ENCODE results near the gene SCG3. TPM values are rescaled to one million over a fixed set of nuclear protein-coding genes. Genes with fewer than 3 reads are reported as not detected.

SCG3 gene
- total RNA-seq, 1 donor from 2014 or later = not detected

- Mint-ChIP-seq H3K27ac (ENCODE audit: unreplicated experiment) (no peak overlapping the region), H3K4me3 (ENCODE audit: unreplicated experiment) (no peak overlapping the region), H3K9me3 (ENCODE audit: unreplicated experiment) (no peaks in the 10 kb centered on the region), H3K36me3 (ENCODE audit: unreplicated experiment) (no peaks in the 10 kb centered on the region), H3K4me1 (ENCODE audit: unreplicated experiment) (peaks cover 2% of the 10 kb centered on the region), H3K27me3 (ENCODE audit: unreplicated experiment) (no peaks in the 10 kb centered on the region)
- no peak for DNase-seq (ENCODE audit: extremely low spot score, unreplicated experiment)
- no peak for TF ChIP-seq CTCF (IDR thresholded peaks at IDR 0.05)
These were observed 39.1 kb downstream of the SCG3 start for GRCh38 chr15:51720201-51720995.

- H3K36me3 Mint-ChIP-seq (ENCODE audit: unreplicated experiment) = no peaks in the 10 kb centered on the region
- no peak for TF ChIP-seq CTCF (IDR thresholded peaks at IDR 0.05)
- H3K27ac Mint-ChIP-seq (ENCODE audit: unreplicated experiment) = no peak overlapping the region
- H3K4me3 Mint-ChIP-seq (ENCODE audit: unreplicated experiment) = no peak overlapping the region
- H3K27me3 Mint-ChIP-seq (ENCODE audit: unreplicated experiment) = no peaks in the 10 kb centered on the region
- no peaks in the 10 kb centered on the region for H3K9me3 Mint-ChIP-seq (ENCODE audit: unreplicated experiment)
- no peak for DNase-seq (ENCODE audit: extremely low spot score, unreplicated experiment)
- peaks cover 6% of the 10 kb centered on the region for H3K4me1 Mint-ChIP-seq (ENCODE audit: unreplicated experiment)
These were observed 40.1 kb downstream of the SCG3 start for GRCh38 chr15:51721199-51721960.

GRCh38 chr15:51724199-51724598, 42.9 kb downstream of the SCG3 start:
- Mint-ChIP-seq H3K27ac (ENCODE audit: unreplicated experiment) (no peak overlapping the region), H3K9me3 (ENCODE audit: unreplicated experiment) (no peaks in the 10 kb centered on the region), H3K27me3 (ENCODE audit: unreplicated experiment) (no peaks in the 10 kb centered on the region), H3K36me3 (ENCODE audit: unreplicated experiment) (no peaks in the 10 kb centered on the region), H3K4me1 (ENCODE audit: unreplicated experiment) (peaks cover 9% of the 10 kb centered on the region), H3K4me3 (ENCODE audit: unreplicated experiment) (no peak overlapping the region)
- no peak for DNase-seq (ENCODE audit: extremely low spot score, unreplicated experiment)
- no peak for TF ChIP-seq CTCF (IDR thresholded peaks at IDR 0.05)

- no peak for TF ChIP-seq CTCF (IDR thresholded peaks at IDR 0.05)
- H3K27me3 Mint-ChIP-seq (ENCODE audit: unreplicated experiment) = no peaks in the 10 kb centered on the region
- H3K4me3 Mint-ChIP-seq (ENCODE audit: unreplicated experiment) = no peak overlapping the region
- no peaks in the 10 kb centered on the region for H3K36me3 Mint-ChIP-seq (ENCODE audit: unreplicated experiment)
- H3K9me3 Mint-ChIP-seq (ENCODE audit: unreplicated experiment) = no peaks in the 10 kb centered on the region
- H3K27ac Mint-ChIP-seq (ENCODE audit: unreplicated experiment) = no peak overlapping the region
- H3K4me1 Mint-ChIP-seq (ENCODE audit: unreplicated experiment) = peaks cover 9% of the 10 kb centered on the region
- no peak for DNase-seq (ENCODE audit: extremely low spot score, unreplicated experiment)
These were observed 43.4 kb downstream of the SCG3 start for GRCh38 chr15:51724673-51725072.
